Chondrocyte (in vitro differentiated cells): ENCODE results near the gene CREB5. TPM values are rescaled to one million over a fixed set of nuclear protein-coding genes. Genes with fewer than 3 reads are reported as not detected.

Source experiments
- DNase-seq: peaks from one replicate; pipeline ENCODE4 v3.0.0; 2021; ENCODE audit warnings: mixed read lengths, low spot score
- H3K27ac Mint-ChIP-seq: one replicate; pipeline ENCODE4 v1.8.0; 2021; ENCODE audit warnings: mild to moderate bottlenecking, moderate library complexity, mixed read lengths; ENCODE audit not compliant: unreplicated experiment
- H3K27me3 Mint-ChIP-seq: 2 replicates; pipeline ENCODE4 v1.8.0; 2021; ENCODE audit warnings: low read depth, mixed read lengths
- H3K36me3 Mint-ChIP-seq: 2 replicates; pipeline ENCODE4 v1.8.0; 2021; ENCODE audit warnings: low read depth, mixed read lengths
- H3K4me1 Mint-ChIP-seq: 2 replicates; pipeline ENCODE4 v1.8.0; 2021; ENCODE audit warnings: low read depth, mild to moderate bottlenecking, mixed read lengths
- H3K4me3 Mint-ChIP-seq: one replicate; pipeline ENCODE4 v1.8.0; 2021; ENCODE audit warnings: mild to moderate bottlenecking, moderate library complexity, mixed read lengths; ENCODE audit not compliant: unreplicated experiment
- H3K9me3 Mint-ChIP-seq: 2 replicates; pipeline ENCODE4 v1.8.0; 2021; ENCODE audit warnings: low read depth, mixed read lengths
- CTCF ChIP-seq: fragments of 200-600 bp; sonication (generic); IDR thresholded peaks from 2 replicates; pipeline ENCODE4 v1.5.0; 2021; ENCODE audit warnings: antibody characterized with exemption, mild to moderate bottlenecking, moderate library complexity
- total RNA-seq: library from RNA; stranded (reverse); gene quantifications from 3 replicates; pipeline ENCODE4 v1.2.1, GENCODE V29; 2021

CREB5 gene
- total RNA-seq, 1 donor from 2014 or later: 8.2 TPM

DNA sequence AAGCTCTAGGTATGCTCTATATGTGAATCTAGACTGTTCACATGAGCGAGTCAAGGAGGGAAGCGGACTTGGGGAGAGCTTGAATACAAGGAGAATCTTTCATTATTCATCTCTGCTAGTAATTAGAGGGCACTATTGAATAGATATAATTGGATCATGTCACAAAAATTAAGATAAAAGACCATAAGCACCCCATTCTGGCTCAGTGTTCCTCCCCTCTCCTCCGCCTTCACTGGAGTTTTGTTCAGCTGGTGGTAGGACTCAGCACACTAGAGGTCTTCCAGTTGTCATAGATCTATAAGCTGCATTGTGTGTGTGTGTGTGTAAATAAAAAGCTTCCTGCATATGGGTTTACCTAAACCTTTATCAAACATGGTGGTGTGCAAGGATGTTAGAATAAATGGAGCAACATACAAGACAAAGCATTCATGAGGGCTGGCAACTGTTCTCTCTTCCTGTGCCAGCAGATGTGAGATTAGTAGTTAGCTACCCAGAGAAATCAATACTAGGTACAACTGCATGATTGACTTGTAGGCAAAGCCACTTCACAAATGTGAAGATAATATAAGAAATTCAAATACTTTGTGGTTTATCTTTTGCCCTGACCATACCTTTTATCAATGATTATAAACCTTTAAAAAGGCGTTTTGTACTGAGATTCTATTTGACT is 142.6 kb downstream of the CREB5 start:
- Mint-ChIP-seq H3K27me3 (peaks cover 7% of the 10 kb centered on the region), H3K9me3 (peaks cover under 1% of the 10 kb centered on the region), H3K36me3 (no peaks in the 10 kb centered on the region), H3K4me3 (no peak overlapping the region), H3K4me1 (peaks cover 5% of the 10 kb centered on the region), H3K27ac (no peak overlapping the region)
- DNase-seq: no peak
- TF ChIP-seq CTCF: no peak

DNA sequence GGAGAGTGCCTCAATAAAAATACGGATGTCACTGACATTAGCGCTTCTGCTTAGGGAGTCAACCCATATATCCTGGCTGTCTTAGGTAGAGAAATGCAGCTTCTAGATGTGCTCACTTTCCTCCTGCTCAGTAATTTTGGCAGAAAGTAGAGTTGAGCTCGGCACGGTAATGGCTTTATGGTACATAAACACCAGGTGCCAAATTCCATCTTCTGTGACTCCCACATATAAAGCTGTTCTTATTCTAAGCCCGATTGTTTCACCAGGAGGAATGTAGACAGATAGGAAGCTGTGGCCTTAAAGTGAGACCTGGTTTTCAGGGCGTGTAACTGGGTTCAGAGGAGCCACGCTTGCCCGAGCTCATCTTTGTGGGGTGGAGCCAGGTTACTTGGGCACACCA is 143.7 kb downstream of the CREB5 start:
- Mint-ChIP-seq H3K27me3 (peaks cover 5% of the 10 kb centered on the region), H3K4me3 (no peak overlapping the region), H3K27ac (no peak overlapping the region), H3K9me3 (peaks cover 4% of the 10 kb centered on the region), H3K4me1 (peaks cover 4% of the 10 kb centered on the region), H3K36me3 (peaks cover 3% of the 10 kb centered on the region)
- DNase-seq: no peak
- no peak for TF ChIP-seq CTCF

GRCh38 chr7:28556671-28557070 is 144.4 kb downstream of the CREB5 start:
- peaks cover 3% of the 10 kb centered on the region for H3K36me3 Mint-ChIP-seq
- peaks cover 4% of the 10 kb centered on the region for H3K9me3 Mint-ChIP-seq
- no peak for TF ChIP-seq CTCF
- no peak for DNase-seq
- peaks cover 5% of the 10 kb centered on the region for H3K27me3 Mint-ChIP-seq
- no peaks in the 10 kb centered on the region for H3K4me1 Mint-ChIP-seq
- no peak overlapping the region for H3K27ac Mint-ChIP-seq
- no peak overlapping the region for H3K4me3 Mint-ChIP-seq

DNA sequence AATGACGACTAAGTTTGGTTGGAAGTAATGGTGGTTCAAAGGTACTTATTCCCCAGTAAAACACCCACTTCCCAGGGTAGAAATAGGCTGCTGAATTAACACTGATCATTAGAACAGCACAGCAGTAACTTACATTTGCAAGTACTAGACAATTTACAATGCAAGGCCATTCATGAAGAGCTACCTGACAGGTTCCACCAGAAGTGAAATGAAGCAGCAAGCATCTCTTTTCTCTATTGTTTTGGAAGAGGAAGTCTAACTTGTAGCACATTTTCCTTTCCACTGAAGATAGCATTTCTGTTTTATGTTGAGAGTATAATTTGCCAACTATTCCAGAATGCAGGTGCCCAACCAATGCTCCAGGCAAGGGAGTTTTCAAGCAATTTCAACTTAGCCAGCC is 145.9 kb downstream of the CREB5 start:
- peaks cover 5% of the 10 kb centered on the region for H3K27me3 Mint-ChIP-seq
- no peak for DNase-seq
- no peaks in the 10 kb centered on the region for H3K4me1 Mint-ChIP-seq
- no peak overlapping the region for H3K4me3 Mint-ChIP-seq
- H3K36me3 Mint-ChIP-seq: peaks cover 3% of the 10 kb centered on the region
- H3K9me3 Mint-ChIP-seq: peaks cover 4% of the 10 kb centered on the region
- H3K27ac Mint-ChIP-seq: no peak overlapping the region
- no peak for TF ChIP-seq CTCF

DNA sequence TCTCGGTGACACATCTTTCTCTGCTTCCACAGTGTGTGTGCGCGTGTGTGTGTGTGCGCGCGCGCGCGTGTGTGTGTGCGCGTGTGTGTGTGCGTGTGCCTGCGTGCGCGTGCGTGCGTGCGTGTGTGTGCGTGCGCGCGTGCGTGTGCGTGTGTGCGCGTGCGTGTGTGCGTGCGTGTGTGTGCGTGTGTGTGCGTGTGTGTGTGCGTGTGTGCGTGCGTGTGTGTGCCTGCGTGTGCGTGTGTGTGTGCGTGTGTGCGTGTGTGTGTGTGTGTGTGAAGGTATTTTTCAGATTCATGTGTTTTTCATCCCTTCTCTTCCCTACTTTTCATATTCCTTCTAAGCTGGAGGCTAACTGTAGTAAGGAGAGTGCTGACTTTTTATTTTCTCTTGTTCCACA is 148.4 kb downstream of the CREB5 start:
- Mint-ChIP-seq H3K9me3 (peaks cover 4% of the 10 kb centered on the region), H3K27me3 (peaks cover 5% of the 10 kb centered on the region), H3K36me3 (peaks cover 3% of the 10 kb centered on the region), H3K4me1 (no peaks in the 10 kb centered on the region), H3K27ac (no peak overlapping the region), H3K4me3 (no peak overlapping the region)
- no peak for DNase-seq
- TF ChIP-seq CTCF: no peak
